Duodenal mucosa (tissue), 2 donors: ENCODE measurements around the gene CRTC2.

Experiments
- H3K27ac ChIP-seq: one replicate; pipeline ENCODE4 v1.7.0; 2013; ENCODE audit warnings: low read depth, low read length
- H3K27me3 ChIP-seq, 2 donors: one replicate each; pipeline ENCODE4 v1.7.0; 2013; ENCODE audit warnings: low read length in 2 of 2, control low read depth in 1 of 2; ENCODE audit not compliant: insufficient read depth in 2 of 2, control insufficient read depth in 1 of 2
- H3K36me3 ChIP-seq, 2 donors: one replicate each; pipeline ENCODE4 v1.7.0; 2013; ENCODE audit warnings: low read length in 2 of 2, control low read depth in 1 of 2; ENCODE audit not compliant: insufficient read depth in 2 of 2, control insufficient read depth in 1 of 2
- H3K4me1 ChIP-seq, 2 donors: one replicate each; pipeline ENCODE4 v1.7.0; 2013; ENCODE audit warnings: low read length in 2 of 2, control low read depth in 1 of 2; ENCODE audit not compliant: insufficient read depth in 2 of 2, control insufficient read depth in 1 of 2
- H3K4me3 ChIP-seq, 2 donors: one replicate each; pipeline ENCODE4 v1.7.0; 2013; ENCODE audit warnings: low read length in 2 of 2, low read depth in 1 of 2
- H3K9ac ChIP-seq, 2 donors: one replicate each; pipeline ENCODE4 v1.7.0; 2013; ENCODE audit warnings: low read length in 2 of 2, low read depth in 1 of 2
- H3K9me3 ChIP-seq, 2 donors: one replicate each; pipeline ENCODE4 v1.7.0; 2013; ENCODE audit warnings: low read length in 2 of 2, control low read depth in 1 of 2; ENCODE audit not compliant: control insufficient read depth in 1 of 2

The CRTC2 gene

GRCh38 chr1:153961421-153961820 lies 3.0 kb upstream of the CRTC2 start:
- no peaks in the 10 kb centered on the region for H3K27me3 ChIP-seq
- no peaks in the 10 kb centered on the region for H3K9me3 ChIP-seq
- H3K27ac ChIP-seq: no peak overlapping the region
- H3K4me1 ChIP-seq: peaks cover 50 to 53% of the 10 kb centered on the region in 2 donors
- peak overlapping the region in 1 of 2 donors; percentile 77 for H3K4me3 ChIP-seq
- no peak overlapping the region for H3K9ac ChIP-seq
- H3K36me3 ChIP-seq: peaks cover 0 to 11% of the 10 kb centered on the region in 2 donors

GRCh38 chr1:153960206-153960605 lies 1.8 kb upstream of the CRTC2 start:
- no peak overlapping the region for H3K4me3 ChIP-seq
- peaks cover 50 to 54% of the 10 kb centered on the region in 2 donors for H3K4me1 ChIP-seq
- no peak overlapping the region for H3K27ac ChIP-seq
- no peak overlapping the region for H3K9ac ChIP-seq
- no peaks in the 10 kb centered on the region for H3K9me3 ChIP-seq
- peaks cover 0 to 11% of the 10 kb centered on the region in 2 donors for H3K36me3 ChIP-seq
- no peaks in the 10 kb centered on the region for H3K27me3 ChIP-seq

GRCh38 chr1:153959454-153959853 lies 1.0 kb upstream of the CRTC2 start:
- peaks cover 5 to 17% of the 10 kb centered on the region in 2 donors for H3K36me3 ChIP-seq
- no peaks in the 10 kb centered on the region for H3K27me3 ChIP-seq
- H3K9ac ChIP-seq: no peak overlapping the region
- H3K27ac ChIP-seq: no peak overlapping the region
- H3K4me1 ChIP-seq: peaks cover 50 to 54% of the 10 kb centered on the region in 2 donors
- no peaks in the 10 kb centered on the region for H3K9me3 ChIP-seq
- H3K4me3 ChIP-seq: no peak overlapping the region

DNA sequence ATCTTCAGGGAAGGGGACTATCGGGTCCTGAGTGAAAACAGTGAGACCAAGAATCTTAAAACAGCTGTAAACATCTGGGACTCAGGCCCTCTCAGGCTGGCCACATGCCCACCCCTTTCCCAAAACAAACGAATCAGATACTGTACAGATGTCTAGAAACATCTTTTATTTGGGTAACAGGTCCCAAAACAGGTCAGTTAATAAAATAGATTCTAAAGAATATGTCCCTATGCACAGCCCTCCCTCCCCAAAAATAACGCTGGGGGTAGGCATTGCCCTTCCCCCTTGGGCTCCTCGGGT lies 499 bp upstream of the CRTC2 start:
- no peaks in the 10 kb centered on the region for H3K9me3 ChIP-seq
- peaks cover 45 to 50% of the 10 kb centered on the region in 2 donors for H3K4me1 ChIP-seq
- no peak overlapping the region for H3K27ac ChIP-seq
- peaks cover 6 to 21% of the 10 kb centered on the region in 2 donors for H3K36me3 ChIP-seq
- H3K9ac ChIP-seq: peak overlapping the region in 1 of 2 donors; percentile 13
- no peaks in the 10 kb centered on the region for H3K27me3 ChIP-seq
- H3K4me3 ChIP-seq: peak overlapping the region; percentile 38 to 91

GRCh38 chr1:153957744-153958110 lies 685 bp downstream of the CRTC2 start:
- Histone ChIP-seq H3K27ac (peak overlapping the region; percentile 79), H3K36me3 (peaks cover 10 to 24% of the 10 kb centered on the region in 2 donors), H3K4me1 (peaks cover 42 to 44% of the 10 kb centered on the region in 2 donors), H3K27me3 (no peaks in the 10 kb centered on the region), H3K4me3 (peak overlapping the region; percentile 91 to 100), H3K9ac (peak overlapping the region; percentile 81 to 91), H3K9me3 (no peaks in the 10 kb centered on the region)

- H3K9ac ChIP-seq: peak overlapping the region; percentile 81 to 91
- H3K27me3 ChIP-seq: no peaks in the 10 kb centered on the region
- peaks cover 36 to 38% of the 10 kb centered on the region in 2 donors for H3K4me1 ChIP-seq
- no peaks in the 10 kb centered on the region for H3K9me3 ChIP-seq
- peaks cover 16 to 30% of the 10 kb centered on the region in 2 donors for H3K36me3 ChIP-seq
- H3K27ac ChIP-seq: no peak overlapping the region
- H3K4me3 ChIP-seq: peak overlapping the region; percentile 91 to 100
Measured at GRCh38 chr1:153956997-153957715, 1.3 kb downstream of the CRTC2 start.

GRCh38 chr1:153954826-153955225 lies 3.6 kb downstream of the CRTC2 start:
- H3K4me1 ChIP-seq: peaks cover 29 to 32% of the 10 kb centered on the region in 2 donors
- no peak overlapping the region for H3K27ac ChIP-seq
- H3K27me3 ChIP-seq: no peaks in the 10 kb centered on the region
- no peaks in the 10 kb centered on the region for H3K9me3 ChIP-seq
- H3K36me3 ChIP-seq: peaks cover 33 to 43% of the 10 kb centered on the region in 2 donors
- H3K4me3 ChIP-seq: no peak overlapping the region
- H3K9ac ChIP-seq: no peak overlapping the region

DNA sequence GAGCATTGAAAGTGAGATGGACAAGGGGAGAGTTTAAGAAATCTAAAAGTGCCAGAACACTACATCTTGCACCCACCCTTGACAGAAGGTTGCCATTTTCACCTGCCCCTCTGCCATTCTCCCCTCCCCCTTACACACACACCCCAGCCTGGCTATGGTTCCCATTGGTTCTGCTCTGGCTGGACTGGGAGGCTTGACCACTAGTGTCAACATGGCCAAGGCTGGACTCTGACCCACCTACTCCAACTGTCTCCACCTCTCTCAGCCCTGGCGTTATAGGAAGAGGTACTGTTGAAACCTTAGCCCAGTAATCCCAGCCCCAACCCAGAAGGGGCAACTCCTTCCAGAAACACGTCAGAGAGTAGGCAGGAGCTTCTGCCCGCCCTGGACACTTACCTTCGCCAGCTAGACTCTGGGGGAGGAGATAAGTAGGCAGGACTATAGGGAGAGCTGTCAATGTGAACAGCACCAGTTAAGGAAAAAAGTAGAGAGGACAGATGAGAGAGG lies 4.5 kb downstream of the CRTC2 start:
- no peak overlapping the region for H3K27ac ChIP-seq
- no peaks in the 10 kb centered on the region for H3K9me3 ChIP-seq
- no peaks in the 10 kb centered on the region for H3K27me3 ChIP-seq
- peaks cover 23 to 27% of the 10 kb centered on the region in 2 donors for H3K4me1 ChIP-seq
- H3K4me3 ChIP-seq: no peak overlapping the region
- H3K36me3 ChIP-seq: peaks cover 37 to 49% of the 10 kb centered on the region in 2 donors
- no peak overlapping the region for H3K9ac ChIP-seq

DNA sequence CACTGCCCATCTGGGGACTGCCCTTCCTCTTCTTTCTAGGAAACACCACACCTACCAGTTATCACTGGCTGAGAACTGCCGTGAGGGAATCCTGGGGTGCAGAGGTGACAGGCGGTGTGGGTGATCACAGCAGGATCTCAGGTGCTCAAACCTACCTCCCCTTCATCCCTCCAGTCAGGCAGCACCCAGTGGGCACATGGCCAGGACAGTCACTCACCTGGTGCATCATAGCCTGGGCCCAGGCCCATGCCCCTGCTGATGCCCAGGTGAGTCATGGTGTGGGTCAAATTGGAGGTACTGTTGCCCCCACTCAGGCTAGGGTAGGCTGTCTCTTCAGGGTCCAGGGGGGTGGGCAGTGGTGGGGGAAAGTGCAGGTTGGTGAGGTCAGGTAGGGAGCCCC lies 6.6 kb downstream of the CRTC2 start:
- H3K27ac ChIP-seq: no peak overlapping the region
- peaks cover 16% of the 10 kb centered on the region in 2 donors for H3K4me1 ChIP-seq
- peaks cover 47 to 63% of the 10 kb centered on the region in 2 donors for H3K36me3 ChIP-seq

GRCh38 chr1:153951183-153951582 lies 7.2 kb downstream of the CRTC2 start:
- H3K27me3 ChIP-seq: no peaks in the 10 kb centered on the region
- H3K9ac ChIP-seq: no peak overlapping the region
- no peak overlapping the region for H3K4me3 ChIP-seq
- no peaks in the 10 kb centered on the region for H3K9me3 ChIP-seq
- no peak overlapping the region for H3K27ac ChIP-seq
- H3K36me3 ChIP-seq: peaks cover 47 to 63% of the 10 kb centered on the region in 2 donors
- H3K4me1 ChIP-seq: peaks cover 12% of the 10 kb centered on the region in 2 donors

More for the DNA sequence above, 6.6 kb downstream of the CRTC2 start:
- Histone ChIP-seq H3K27me3 (no peaks in the 10 kb centered on the region), H3K4me3 (no peak overlapping the region), H3K9ac (no peak overlapping the region), H3K9me3 (no peaks in the 10 kb centered on the region)
